Ramos (cell line): ENCODE results near the gene GTF2H2.

ENCODE experiments used
- in situ Hi-C: fragments of 300-500 bp; cut with MboI; formaldehyde crosslinking; loops from one replicate; pipeline ENCODE4 v1.14.3; 2022; ENCODE audit warnings: low sequenced_read_pairs; ENCODE audit not compliant: unreplicated experiment

The GTF2H2 gene

GRCh38 chr5:71014176-71014575 is 53.3 kb downstream of the GTF2H2 start:
- in situ Hi-C loops: loop anchor here (25.0 kb wide), 2 partner anchors 1502 to 1752 kb away; no protein-coding TSS in a partner anchor

- in situ Hi-C loops: loop anchor here (25.0 kb wide), 2 partner anchors 1501 to 1751 kb away; no protein-coding TSS in a partner anchor
Observed at GRCh38 chr5:71013575-71013974, 53.9 kb downstream of the GTF2H2 start.

- in situ Hi-C loops: loop anchor here (25.0 kb wide), 2 partner anchors 1499 to 1749 kb away; no protein-coding TSS in a partner anchor
Observed at GRCh38 chr5:71011194-71011792, 56.2 kb downstream of the GTF2H2 start.

- in situ Hi-C loops: loop anchor here (25.0 kb wide), 2 partner anchors 1495 to 1745 kb away; no protein-coding TSS in a partner anchor
Observed at GRCh38 chr5:71006983-71007382, 60.5 kb downstream of the GTF2H2 start.
